Measurements from ENCODE around the gene RNF19B.

RNF19B gene

GRCh38 chr1:32972814-32973428 lies 8.3 kb upstream of the RNF19B start:
- Histone ChIP-seq H4K91ac (ENCODE audit: low read depth, low read length, poor library complexity) (no peak overlapping the region), H2BK15ac (ENCODE audit: low read length) (peak overlapping the region; percentile 11), H2BK12ac (ENCODE audit: low read length) (peak overlapping the region; percentile 93), H3K4me1 (ENCODE audit: control insufficient read depth in 2 of 2, insufficient read depth in 1 of 2, low read depth in 1 of 2, low read length in 2 of 2) (peaks cover 2% of the 10 kb centered on the region in 2 donors), H3K18ac (ENCODE audit: low read length) (peak overlapping the region; percentile 80), H3K27ac (replicated peaks; ENCODE audit: low read length) (no peak overlapping the region), H3K4me3 (ENCODE audit: low read length in 2 of 2) (peak overlapping the region; percentile 52 to 78), H2AK5ac (ENCODE audit: low read depth, low read length) (no peak overlapping the region), H3K9me3 (replicated peaks in 1 of 2; ENCODE audit: control insufficient read depth in 2 of 2, insufficient read depth in 1 of 2, low read depth in 1 of 2, low read length in 2 of 2) (peaks cover 0 to 4% of the 10 kb centered on the region in 2 donors), H2BK5ac (ENCODE audit: low read length) (no peak overlapping the region), H3K79me1 (ENCODE audit: low read depth, low read length) (no peaks in the 10 kb centered on the region), H3K14ac (ENCODE audit: low read length) (no peak overlapping the region), H3K4ac (ENCODE audit: low read length) (no peak overlapping the region), H2BK120ac (ENCODE audit: low read depth, low read length) (no peak overlapping the region), H2AFZ (ENCODE audit: low read length) (peak overlapping the region; percentile 99), H3K36me3 (replicated peaks in 1 of 2; ENCODE audit: control insufficient read depth in 2 of 2, insufficient read depth in 2 of 2, low read length in 2 of 2) (no peaks in the 10 kb centered on the region), H3K9ac (ENCODE audit: low read depth, low read length, poor library complexity) (peak overlapping the region; percentile 78), H3K23ac (ENCODE audit: low read depth, low read length, poor library complexity) (no peak overlapping the region), H4K8ac (ENCODE audit: low read depth, low read length) (no peak overlapping the region), H3K4me2 (ENCODE audit: insufficient read depth, low read length, poor library complexity, severe bottlenecking) (peak overlapping the region; percentile 95), H3K27me3 (ENCODE audit: control insufficient read depth in 3 of 3, insufficient read depth in 3 of 3, low read depth in 1 of 3, low read length in 3 of 3) (peaks cover 0 to 38% (median 24%) of the 10 kb centered on the region in 3 experiments)
- DNase-seq (ENCODE audit: low spot score), result peak; percentile 69
- WGBS, 2 donors (ENCODE audit: extremely low coverage in 2 of 2, insufficient read length in 2 of 2, insufficient replicate concordance in 1 of 2), result no CpG with 5 or more reads among the region's 58 CpGs

GRCh38 chr1:32971576-32971975 lies 7.0 kb upstream of the RNF19B start:
- no peak for DNase-seq (ENCODE audit: low spot score)
- WGBS, 2 donors (ENCODE audit: extremely low coverage in 2 of 2, insufficient read length in 2 of 2, insufficient replicate concordance in 1 of 2), result no CpG with 5 or more reads among the region's 3 CpGs
- H3K4ac ChIP-seq (ENCODE audit: low read length), result no peak overlapping the region
- no peak overlapping the region for H3K9ac ChIP-seq (ENCODE audit: low read depth, low read length, poor library complexity)
- H2AK5ac ChIP-seq (ENCODE audit: low read depth, low read length), result no peak overlapping the region
- peaks cover 0 to 42% (median 24%) of the 10 kb centered on the region in 3 experiments for H3K27me3 ChIP-seq (ENCODE audit: control insufficient read depth in 3 of 3, insufficient read depth in 3 of 3, low read depth in 1 of 3, low read length in 3 of 3)
- no peak overlapping the region for H2BK120ac ChIP-seq (ENCODE audit: low read depth, low read length)
- H3K27ac ChIP-seq (replicated peaks; ENCODE audit: low read length), result no peak overlapping the region
- H2BK12ac ChIP-seq (ENCODE audit: low read length), result no peak overlapping the region
- no peak overlapping the region for H3K4me2 ChIP-seq (ENCODE audit: insufficient read depth, low read length, poor library complexity, severe bottlenecking)
- no peaks in the 10 kb centered on the region for H3K36me3 ChIP-seq (replicated peaks in 1 of 2; ENCODE audit: control insufficient read depth in 2 of 2, insufficient read depth in 2 of 2, low read length in 2 of 2)
- H2BK15ac ChIP-seq (ENCODE audit: low read length), result no peak overlapping the region
- no peak overlapping the region for H4K8ac ChIP-seq (ENCODE audit: low read depth, low read length)
- no peak overlapping the region for H3K14ac ChIP-seq (ENCODE audit: low read length)
- no peak overlapping the region for H2BK5ac ChIP-seq (ENCODE audit: low read length)
- H4K91ac ChIP-seq (ENCODE audit: low read depth, low read length, poor library complexity), result no peak overlapping the region
- no peak overlapping the region for H3K23ac ChIP-seq (ENCODE audit: low read depth, low read length, poor library complexity)
- no peak overlapping the region for H2AFZ ChIP-seq (ENCODE audit: low read length)
- H3K79me1 ChIP-seq (ENCODE audit: low read depth, low read length), result no peaks in the 10 kb centered on the region
- peaks cover 0 to 4% of the 10 kb centered on the region in 2 donors for H3K9me3 ChIP-seq (replicated peaks in 1 of 2; ENCODE audit: control insufficient read depth in 2 of 2, insufficient read depth in 1 of 2, low read depth in 1 of 2, low read length in 2 of 2)
- no peak overlapping the region for H3K18ac ChIP-seq (ENCODE audit: low read length)
- no peak overlapping the region for H3K4me3 ChIP-seq (ENCODE audit: low read length in 2 of 2)
- peaks cover 2% of the 10 kb centered on the region in 2 donors for H3K4me1 ChIP-seq (ENCODE audit: control insufficient read depth in 2 of 2, insufficient read depth in 1 of 2, low read depth in 1 of 2, low read length in 2 of 2)

GRCh38 chr1:32971156-32971555 lies 6.5 kb upstream of the RNF19B start:
- Histone ChIP-seq H3K27ac (replicated peaks; ENCODE audit: low read length) (no peak overlapping the region), H3K14ac (ENCODE audit: low read length) (no peak overlapping the region), H2AK5ac (ENCODE audit: low read depth, low read length) (no peak overlapping the region), H3K18ac (ENCODE audit: low read length) (no peak overlapping the region), H3K9ac (ENCODE audit: low read depth, low read length, poor library complexity) (no peak overlapping the region), H3K4me1 (ENCODE audit: control insufficient read depth in 2 of 2, insufficient read depth in 1 of 2, low read depth in 1 of 2, low read length in 2 of 2) (peaks cover 2% of the 10 kb centered on the region in 2 donors), H3K4ac (ENCODE audit: low read length) (no peak overlapping the region), H3K4me2 (ENCODE audit: insufficient read depth, low read length, poor library complexity, severe bottlenecking) (no peak overlapping the region), H4K8ac (ENCODE audit: low read depth, low read length) (no peak overlapping the region), H3K79me1 (ENCODE audit: low read depth, low read length) (no peaks in the 10 kb centered on the region), H3K36me3 (replicated peaks in 1 of 2; ENCODE audit: control insufficient read depth in 2 of 2, insufficient read depth in 2 of 2, low read length in 2 of 2) (no peaks in the 10 kb centered on the region), H4K91ac (ENCODE audit: low read depth, low read length, poor library complexity) (no peak overlapping the region), H3K23ac (ENCODE audit: low read depth, low read length, poor library complexity) (no peak overlapping the region), H3K9me3 (replicated peaks in 1 of 2; ENCODE audit: control insufficient read depth in 2 of 2, insufficient read depth in 1 of 2, low read depth in 1 of 2, low read length in 2 of 2) (peaks cover 0 to 4% of the 10 kb centered on the region in 2 donors), H2AFZ (ENCODE audit: low read length) (no peak overlapping the region), H2BK12ac (ENCODE audit: low read length) (no peak overlapping the region), H2BK120ac (ENCODE audit: low read depth, low read length) (no peak overlapping the region), H2BK15ac (ENCODE audit: low read length) (no peak overlapping the region), H2BK5ac (ENCODE audit: low read length) (no peak overlapping the region), H3K4me3 (ENCODE audit: low read length in 2 of 2) (no peak overlapping the region), H3K27me3 (ENCODE audit: control insufficient read depth in 3 of 3, insufficient read depth in 3 of 3, low read depth in 1 of 3, low read length in 3 of 3) (peaks cover 0 to 42% (median 24%) of the 10 kb centered on the region in 3 experiments)
- WGBS, 2 donors (ENCODE audit: extremely low coverage in 2 of 2, insufficient read length in 2 of 2, insufficient replicate concordance in 1 of 2), result no CpG with 5 or more reads among the region's 1 CpG
- DNase-seq (ENCODE audit: low spot score), result no peak

- no peak overlapping the region for H3K14ac ChIP-seq (ENCODE audit: low read length)
- no peak overlapping the region for H2BK15ac ChIP-seq (ENCODE audit: low read length)
- H3K4ac ChIP-seq (ENCODE audit: low read length), result no peak overlapping the region
- H2AFZ ChIP-seq (ENCODE audit: low read length), result no peak overlapping the region
- H2BK5ac ChIP-seq (ENCODE audit: low read length), result no peak overlapping the region
- H2BK12ac ChIP-seq (ENCODE audit: low read length), result no peak overlapping the region
- no peak overlapping the region for H3K4me2 ChIP-seq (ENCODE audit: insufficient read depth, low read length, poor library complexity, severe bottlenecking)
- no peak overlapping the region for H3K18ac ChIP-seq (ENCODE audit: low read length)
- peaks cover 2% of the 10 kb centered on the region in 2 donors for H3K4me1 ChIP-seq (ENCODE audit: control insufficient read depth in 2 of 2, insufficient read depth in 1 of 2, low read depth in 1 of 2, low read length in 2 of 2)
- no peak overlapping the region for H3K23ac ChIP-seq (ENCODE audit: low read depth, low read length, poor library complexity)
- H2AK5ac ChIP-seq (ENCODE audit: low read depth, low read length), result no peak overlapping the region
- H3K9me3 ChIP-seq (replicated peaks in 1 of 2; ENCODE audit: control insufficient read depth in 2 of 2, insufficient read depth in 1 of 2, low read depth in 1 of 2, low read length in 2 of 2), result no peaks in the 10 kb centered on the region
- no peak overlapping the region for H3K9ac ChIP-seq (ENCODE audit: low read depth, low read length, poor library complexity)
- peaks cover 0 to 42% (median 24%) of the 10 kb centered on the region in 3 experiments for H3K27me3 ChIP-seq (ENCODE audit: control insufficient read depth in 3 of 3, insufficient read depth in 3 of 3, low read depth in 1 of 3, low read length in 3 of 3)
- H3K27ac ChIP-seq (replicated peaks; ENCODE audit: low read length), result no peak overlapping the region
- no peak overlapping the region for H4K91ac ChIP-seq (ENCODE audit: low read depth, low read length, poor library complexity)
- DNase-seq (ENCODE audit: low spot score), result no peak
- no peaks in the 10 kb centered on the region for H3K36me3 ChIP-seq (replicated peaks in 1 of 2; ENCODE audit: control insufficient read depth in 2 of 2, insufficient read depth in 2 of 2, low read length in 2 of 2)
- H2BK120ac ChIP-seq (ENCODE audit: low read depth, low read length), result no peak overlapping the region
- H3K79me1 ChIP-seq (ENCODE audit: low read depth, low read length), result no peaks in the 10 kb centered on the region
- no peak overlapping the region for H4K8ac ChIP-seq (ENCODE audit: low read depth, low read length)
- H3K4me3 ChIP-seq (ENCODE audit: low read length in 2 of 2), result no peak overlapping the region
These were observed 5.0 kb upstream of the RNF19B start for GRCh38 chr1:32969566-32969965.

Measured in neuronal stem cell (in vitro differentiated cells).